ENCODE data around the gene WDR7. TPM values are rescaled to one million over a fixed set of nuclear protein-coding genes. Genes with fewer than 3 reads are reported as not detected.

WDR7 gene
- total RNA-seq, 2 experiments from 2014 or later = 18.0 to 19.5 TPM

DNA sequence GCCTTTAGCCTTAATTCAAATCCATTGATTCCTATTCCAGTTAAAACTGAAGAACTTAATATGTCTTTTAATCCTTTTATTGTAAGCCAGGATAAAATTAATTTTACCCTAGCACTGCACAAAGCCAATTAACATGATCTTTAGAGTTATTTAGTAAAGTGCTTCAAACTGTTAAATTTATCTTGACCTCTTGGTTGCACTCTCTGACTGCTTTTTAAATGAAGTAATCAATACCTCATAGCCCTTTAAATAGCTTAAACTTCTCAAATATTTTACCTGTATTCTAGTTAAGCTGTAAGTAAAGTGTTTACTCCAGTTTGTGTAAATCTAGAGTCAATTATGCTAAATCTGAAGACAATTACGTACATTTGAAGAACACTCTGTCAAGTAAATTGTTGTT, 221.0 kb downstream of the WDR7 start:
- H3K36me3 Mint-ChIP-seq = no peaks in the 10 kb centered on the region
- no peaks in the 10 kb centered on the region for H3K27me3 Mint-ChIP-seq
- CTCF ChIA-PET = no interaction called here
- DNase-seq = no peak
- peaks cover 5% of the 10 kb centered on the region for H3K4me1 Mint-ChIP-seq (ENCODE audit: low read depth)
- POLR2A ChIA-PET = no interaction called here
- H3K9me3 Mint-ChIP-seq = no peaks in the 10 kb centered on the region
- no peak overlapping the region for H3K27ac Mint-ChIP-seq
- intact Hi-C loops (cut with micrococcal nuclease) = no loop called here
- no peak overlapping the region for H3K4me3 Mint-ChIP-seq

GRCh38 chr18:56873441-56874140, 222.4 kb downstream of the WDR7 start:
- Mint-ChIP-seq H3K4me1 (ENCODE audit: low read depth) (peaks cover 5% of the 10 kb centered on the region), H3K9me3 (no peaks in the 10 kb centered on the region), H3K27me3 (no peaks in the 10 kb centered on the region), H3K4me3 (no peak overlapping the region), H3K36me3 (no peaks in the 10 kb centered on the region), H3K27ac (no peak overlapping the region)
- DNase-seq = no peak
- ChIA-PET POLR2A (no interaction called here), CTCF (no interaction called here)
- intact Hi-C loops (cut with micrococcal nuclease) = no loop called here

DNA sequence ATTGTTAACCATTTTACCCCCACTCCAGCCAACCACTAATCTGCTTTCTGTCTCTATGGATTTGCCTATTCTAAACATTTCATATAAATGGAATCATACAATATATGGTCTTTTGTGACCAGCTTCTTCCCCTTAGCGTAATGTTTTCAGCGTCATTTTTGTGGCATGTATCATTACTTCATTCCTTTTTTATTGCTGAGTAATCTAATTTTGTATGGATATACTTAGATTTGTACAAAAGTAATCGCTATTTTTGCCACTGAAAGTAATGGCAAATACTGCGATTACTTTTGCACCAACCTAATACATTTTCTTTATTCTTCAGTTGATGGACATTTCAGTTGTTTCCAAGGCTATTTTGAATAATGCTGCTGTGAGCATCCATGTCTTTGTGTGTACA, 227.6 kb downstream of the WDR7 start:
- H3K27ac Mint-ChIP-seq = no peak overlapping the region
- intact Hi-C loops (cut with micrococcal nuclease) = no loop called here
- ChIA-PET POLR2A (no interaction called here), CTCF (no interaction called here)
- no peaks in the 10 kb centered on the region for H3K27me3 Mint-ChIP-seq
- peaks cover 19% of the 10 kb centered on the region for H3K36me3 Mint-ChIP-seq
- no peak overlapping the region for H3K4me3 Mint-ChIP-seq
- H3K9me3 Mint-ChIP-seq = no peaks in the 10 kb centered on the region
- no peaks in the 10 kb centered on the region for H3K4me1 Mint-ChIP-seq (ENCODE audit: low read depth)
- DNase-seq = no peak

- H3K9me3 Mint-ChIP-seq = peaks cover 2% of the 10 kb centered on the region
- no peak overlapping the region for H3K27ac Mint-ChIP-seq
- H3K4me1 Mint-ChIP-seq (ENCODE audit: low read depth) = no peaks in the 10 kb centered on the region
- H3K4me3 Mint-ChIP-seq = no peak overlapping the region
- ChIA-PET POLR2A (no interaction called here), CTCF (no interaction called here)
- intact Hi-C loops (cut with micrococcal nuclease) = no loop called here
- H3K36me3 Mint-ChIP-seq = peaks cover 34% of the 10 kb centered on the region
- H3K27me3 Mint-ChIP-seq = no peaks in the 10 kb centered on the region
- DNase-seq = no peak
Measured at GRCh38 chr18:56884511-56884910, 233.4 kb downstream of the WDR7 start.

- no peak for DNase-seq
- ChIA-PET POLR2A (no interaction called here), CTCF (no interaction called here)
- Mint-ChIP-seq H3K27ac (no peak overlapping the region), H3K27me3 (no peaks in the 10 kb centered on the region), H3K4me3 (no peak overlapping the region), H3K9me3 (peaks cover 2% of the 10 kb centered on the region), H3K4me1 (ENCODE audit: low read depth) (no peaks in the 10 kb centered on the region), H3K36me3 (peaks cover 15% of the 10 kb centered on the region)
- intact Hi-C loops (cut with micrococcal nuclease) = no loop called here
Measured at GRCh38 chr18:56888978-56889377, 237.8 kb downstream of the WDR7 start.

DNA sequence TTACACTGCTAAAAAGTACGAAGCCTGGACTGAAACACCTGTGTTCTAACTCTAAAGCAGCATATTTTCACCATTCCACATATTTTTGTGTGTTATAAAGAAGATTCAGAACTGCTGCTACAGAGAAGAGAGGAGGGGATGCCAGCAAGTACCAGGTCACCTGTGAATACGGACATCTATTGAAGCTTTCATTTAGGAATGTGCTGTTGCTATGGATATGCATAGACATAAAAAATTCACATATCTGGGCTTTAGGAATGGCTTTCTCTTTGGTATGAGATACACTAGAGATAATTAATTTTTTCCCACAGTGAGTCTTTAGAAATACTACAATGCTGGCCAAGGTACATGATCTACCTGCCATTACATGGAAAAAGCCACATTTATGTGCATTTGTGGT, 238.5 kb downstream of the WDR7 start:
- intact Hi-C loops (cut with micrococcal nuclease) = no loop called here
- no peaks in the 10 kb centered on the region for H3K4me1 Mint-ChIP-seq (ENCODE audit: low read depth)
- POLR2A ChIA-PET = no interaction called here
- H3K36me3 Mint-ChIP-seq = peaks cover 8% of the 10 kb centered on the region
- no peak overlapping the region for H3K4me3 Mint-ChIP-seq
- DNase-seq = no peak
- CTCF ChIA-PET = no interaction called here
- H3K9me3 Mint-ChIP-seq = peaks cover 2% of the 10 kb centered on the region
- no peak overlapping the region for H3K27ac Mint-ChIP-seq
- H3K27me3 Mint-ChIP-seq = no peaks in the 10 kb centered on the region

DNA sequence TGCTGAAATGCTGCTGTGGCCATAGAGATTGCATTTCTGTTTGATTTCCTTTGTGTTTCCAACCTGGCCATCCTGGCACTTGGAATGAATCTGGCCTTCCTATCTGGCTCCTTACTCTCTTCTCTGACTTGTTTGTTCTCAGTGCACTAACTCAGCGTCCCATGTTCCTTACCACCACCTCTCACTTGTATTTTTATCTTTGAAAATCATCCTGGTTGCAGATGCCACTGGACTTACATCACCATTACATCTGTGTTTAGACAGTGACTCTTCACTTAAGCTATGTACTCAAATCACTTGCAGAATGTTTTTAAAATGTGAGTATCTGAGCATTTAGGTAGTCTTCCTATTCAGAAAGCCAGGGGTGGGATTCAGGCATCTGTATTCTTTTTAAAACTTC, 239.5 kb downstream of the WDR7 start:
- H3K4me3 Mint-ChIP-seq = no peak overlapping the region
- ChIA-PET CTCF (no interaction called here), POLR2A (no interaction called here)
- H3K27ac Mint-ChIP-seq = no peak overlapping the region
- no peak for DNase-seq
- intact Hi-C loops (cut with micrococcal nuclease) = no loop called here
- H3K27me3 Mint-ChIP-seq = no peaks in the 10 kb centered on the region
- no peaks in the 10 kb centered on the region for H3K4me1 Mint-ChIP-seq (ENCODE audit: low read depth)
- peaks cover 3% of the 10 kb centered on the region for H3K36me3 Mint-ChIP-seq
- peaks cover 2% of the 10 kb centered on the region for H3K9me3 Mint-ChIP-seq

- Mint-ChIP-seq H3K9me3 (no peaks in the 10 kb centered on the region), H3K36me3 (no peaks in the 10 kb centered on the region), H3K27me3 (no peaks in the 10 kb centered on the region), H3K4me3 (no peak overlapping the region), H3K27ac (no peak overlapping the region), H3K4me1 (ENCODE audit: low read depth) (no peaks in the 10 kb centered on the region)
- ChIA-PET CTCF (no interaction called here), POLR2A (no interaction called here)
- intact Hi-C loops (cut with micrococcal nuclease) = no loop called here
- no peak for DNase-seq
Measured at GRCh38 chr18:56891116-56891515, 240.0 kb downstream of the WDR7 start.

DNA sequence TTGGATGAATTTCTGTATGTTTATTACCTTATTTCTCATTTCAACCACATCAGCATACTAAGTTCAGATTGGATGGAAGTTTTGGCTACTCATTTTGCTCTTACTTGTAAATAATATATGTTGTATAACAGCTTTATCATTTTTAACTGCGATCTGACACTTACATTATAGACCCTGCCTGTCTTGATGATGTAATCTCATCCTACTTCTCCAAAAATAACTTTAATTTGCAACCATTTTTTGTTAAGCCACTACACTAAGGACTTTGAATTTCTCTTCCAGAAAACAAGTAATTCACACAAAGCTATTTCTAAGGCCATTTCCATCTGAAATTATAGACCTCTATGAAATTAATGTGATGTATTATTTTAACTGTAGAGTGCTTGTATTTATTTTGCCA, 240.7 kb downstream of the WDR7 start:
- Mint-ChIP-seq H3K4me1 (ENCODE audit: low read depth) (no peaks in the 10 kb centered on the region), H3K27ac (no peak overlapping the region), H3K27me3 (no peaks in the 10 kb centered on the region), H3K4me3 (no peak overlapping the region), H3K36me3 (no peaks in the 10 kb centered on the region), H3K9me3 (no peaks in the 10 kb centered on the region)
- ChIA-PET POLR2A (no interaction called here), CTCF (no interaction called here)
- intact Hi-C loops (cut with micrococcal nuclease) = no loop called here
- DNase-seq = no peak

- Mint-ChIP-seq H3K4me3 (no peak overlapping the region), H3K27me3 (no peaks in the 10 kb centered on the region), H3K27ac (no peak overlapping the region), H3K4me1 (ENCODE audit: low read depth) (peaks cover 12% of the 10 kb centered on the region), H3K36me3 (no peaks in the 10 kb centered on the region), H3K9me3 (no peaks in the 10 kb centered on the region)
- DNase-seq = no peak
- intact Hi-C loops (cut with micrococcal nuclease) = no loop called here
- POLR2A ChIA-PET = no interaction called here
- CTCF ChIA-PET = no interaction called here
Measured at GRCh38 chr18:56897122-56897521, 246.0 kb downstream of the WDR7 start.

- Mint-ChIP-seq H3K4me3 (no peak overlapping the region), H3K9me3 (no peaks in the 10 kb centered on the region), H3K27ac (no peak overlapping the region), H3K36me3 (peaks cover 2% of the 10 kb centered on the region), H3K4me1 (ENCODE audit: low read depth) (peaks cover 12% of the 10 kb centered on the region), H3K27me3 (no peaks in the 10 kb centered on the region)
- no peak for DNase-seq
- CTCF ChIA-PET = no interaction called here
- intact Hi-C loops (cut with micrococcal nuclease) = no loop called here
- POLR2A ChIA-PET = no interaction called here
Measured at GRCh38 chr18:56899660-56900059, 248.5 kb downstream of the WDR7 start.

DNA sequence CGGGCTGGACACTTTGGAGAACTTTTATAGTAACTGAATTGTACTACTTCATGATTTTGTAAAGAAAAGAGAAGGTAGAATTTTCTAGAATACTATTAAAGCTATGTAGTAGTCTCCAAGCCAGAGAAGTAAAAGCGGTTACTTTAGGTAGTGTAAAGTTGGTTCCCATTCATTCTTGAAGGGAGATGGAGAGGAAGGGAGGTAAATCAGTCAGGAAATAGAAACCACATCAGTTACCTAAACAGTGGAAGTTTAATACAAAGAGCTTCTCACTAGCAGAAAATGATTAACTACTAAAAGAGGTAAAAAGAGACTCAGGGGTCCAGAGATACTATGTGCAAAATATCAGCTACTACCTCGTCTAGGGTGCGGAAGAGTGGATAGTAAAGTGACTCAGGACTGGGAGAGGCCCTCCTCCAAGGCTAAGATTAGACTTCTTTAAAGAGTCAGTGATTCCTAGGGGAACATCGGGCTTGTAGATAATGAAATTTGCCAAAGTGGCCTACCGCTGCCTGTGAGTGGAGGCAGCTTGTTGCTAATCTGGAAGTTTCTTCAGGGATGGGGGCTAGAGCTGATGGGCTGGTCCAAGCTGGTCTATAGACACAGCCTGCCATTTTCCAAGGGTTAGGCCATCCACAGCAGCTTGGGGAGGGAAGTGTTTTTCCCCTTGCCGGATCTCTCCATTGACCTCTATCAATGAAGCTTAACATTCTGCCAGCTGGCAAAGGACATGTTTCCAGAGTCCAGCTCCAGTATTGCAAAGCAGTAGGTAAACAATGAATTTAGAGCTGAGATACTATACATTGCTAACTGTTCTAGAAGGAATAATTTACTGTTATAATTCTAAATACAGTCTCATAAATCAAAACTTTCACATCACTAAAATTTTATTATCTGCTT, 249.3 kb downstream of the WDR7 start:
- H3K27ac Mint-ChIP-seq = no peak overlapping the region
- no peak for DNase-seq
- intact Hi-C loops (cut with micrococcal nuclease) = no loop called here
- H3K36me3 Mint-ChIP-seq = peaks cover 4% of the 10 kb centered on the region
- peaks cover 12% of the 10 kb centered on the region for H3K4me1 Mint-ChIP-seq (ENCODE audit: low read depth)
- H3K9me3 Mint-ChIP-seq = no peaks in the 10 kb centered on the region
- POLR2A ChIA-PET = no interaction called here
- no peaks in the 10 kb centered on the region for H3K27me3 Mint-ChIP-seq
- CTCF ChIA-PET = no interaction called here
- H3K4me3 Mint-ChIP-seq = no peak overlapping the region

DNA sequence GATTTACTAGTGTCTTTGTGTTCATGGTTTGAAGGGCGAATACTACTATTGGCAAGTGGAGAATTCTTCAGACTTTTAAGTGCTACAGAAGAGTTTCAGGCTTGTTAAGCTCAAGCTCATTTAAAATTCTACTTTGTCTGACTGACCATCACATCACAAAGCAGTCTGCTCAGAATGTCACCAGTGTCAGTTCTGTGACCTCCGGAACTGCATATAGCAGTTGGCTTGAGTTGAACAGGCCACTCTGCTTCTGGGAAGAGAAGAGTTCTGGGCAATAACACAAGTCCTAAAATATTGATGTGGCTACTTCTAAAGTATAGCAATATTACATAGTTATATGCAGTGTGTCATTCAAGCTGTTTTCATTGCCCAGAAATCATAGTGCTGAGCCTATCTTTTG, 250.8 kb downstream of the WDR7 start:
- intact Hi-C loops (cut with micrococcal nuclease) = no loop called here
- peaks cover 7% of the 10 kb centered on the region for H3K36me3 Mint-ChIP-seq
- POLR2A ChIA-PET = no interaction called here
- CTCF ChIA-PET = no interaction called here
- H3K27me3 Mint-ChIP-seq = no peaks in the 10 kb centered on the region
- DNase-seq = no peak
- no peak overlapping the region for H3K27ac Mint-ChIP-seq
- no peak overlapping the region for H3K4me3 Mint-ChIP-seq
- H3K4me1 Mint-ChIP-seq (ENCODE audit: low read depth) = peaks cover 12% of the 10 kb centered on the region
- no peaks in the 10 kb centered on the region for H3K9me3 Mint-ChIP-seq

Data from activated CD4-positive, alpha-beta memory T cell treated with anti-CD3 and anti-CD28 coated beads for 36 hours (primary cell).